Measurements from ENCODE around the gene TRMT11.

TRMT11 gene

GRCh38 chr6:126086560-126086959 lies 100.2 kb downstream of the TRMT11 start:
- TF ChIP-seq CTCF (IDR thresholded peaks at IDR 0.05; ENCODE audit: low read length, missing control alignments): no peak
- DNase-seq (ENCODE audit: low read depth): no peak
- H3K4me3 ChIP-seq (replicated peaks; ENCODE audit: low read depth, low read length): no peak overlapping the region

Data from fibroblast of pulmonary artery (primary cell).